PFSK-1 (cell line): ENCODE data around the gene NMBR.

ENCODE experiments used
- FOXP2 ChIP-seq: optimal IDR thresholded peaks from 2 replicates; pipeline ENCODE3; 2011; ENCODE audit warnings: borderline replicate concordance, control low read depth, inconsistent platforms; ENCODE audit not compliant: insufficient read depth; ENCODE audit errors: extremely low read length, extremely low read depth
- POLR2AphosphoS5 ChIP-seq: IDR thresholded peaks from 2 replicates; pipeline ENCODE4 v1.6.1; 2012; ENCODE audit warnings: low read depth, mild to moderate bottlenecking, control low read depth, low read length, moderate library complexity
- SIN3A ChIP-seq: IDR thresholded peaks from 2 replicates; pipeline ENCODE4 v1.6.1; 2012; ENCODE audit warnings: mild to moderate bottlenecking, low read length, moderate library complexity, borderline replicate concordance; ENCODE audit not compliant: insufficient read depth
- TAF1 ChIP-seq: IDR thresholded peaks from 2 replicates; pipeline ENCODE4 v1.6.1; 2012; ENCODE audit warnings: low read length, control low read depth, borderline replicate concordance; ENCODE audit not compliant: insufficient read depth
- TF ChIP-seq, protein P1 (sequence below), 2 experiments: IDR thresholded peaks; 2 replicates each; pipeline versions ENCODE4 v1.6.1 to v1.8.0; 2011 to 2012; ENCODE audit warnings: low read depth in 2 of 2, low read length in 2 of 2, control low read depth in 1 of 2, inconsistent platforms in 1 of 2, mild to moderate bottlenecking in 1 of 2, moderate library complexity in 1 of 2; ENCODE audit not compliant: insufficient read depth in 1 of 2

NMBR gene

DNA sequence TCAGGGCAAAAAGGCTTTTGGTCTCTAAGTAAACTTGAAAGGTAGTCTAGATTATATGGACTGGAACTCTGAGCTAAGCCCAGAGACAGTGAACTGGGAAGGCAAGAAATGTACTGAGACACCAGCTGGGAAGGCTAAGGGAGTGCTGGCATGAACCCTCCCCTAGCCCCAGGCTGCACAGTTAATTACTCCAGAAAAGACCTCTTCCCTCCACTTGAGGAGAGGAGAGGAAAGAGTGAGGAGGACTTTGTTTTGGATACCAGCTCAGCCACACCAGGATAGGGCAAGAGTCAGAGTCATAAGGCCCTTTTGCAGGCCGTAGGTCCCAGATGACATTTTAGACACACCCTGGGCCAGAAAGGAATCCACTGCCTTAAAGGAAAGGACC is 98.3 kb downstream of the NMBR start:
- TF ChIP-seq POLR2AphosphoS5, result no peak
- no peak for TF ChIP-seq TAF1
- TF ChIP-seq, protein P1, sequence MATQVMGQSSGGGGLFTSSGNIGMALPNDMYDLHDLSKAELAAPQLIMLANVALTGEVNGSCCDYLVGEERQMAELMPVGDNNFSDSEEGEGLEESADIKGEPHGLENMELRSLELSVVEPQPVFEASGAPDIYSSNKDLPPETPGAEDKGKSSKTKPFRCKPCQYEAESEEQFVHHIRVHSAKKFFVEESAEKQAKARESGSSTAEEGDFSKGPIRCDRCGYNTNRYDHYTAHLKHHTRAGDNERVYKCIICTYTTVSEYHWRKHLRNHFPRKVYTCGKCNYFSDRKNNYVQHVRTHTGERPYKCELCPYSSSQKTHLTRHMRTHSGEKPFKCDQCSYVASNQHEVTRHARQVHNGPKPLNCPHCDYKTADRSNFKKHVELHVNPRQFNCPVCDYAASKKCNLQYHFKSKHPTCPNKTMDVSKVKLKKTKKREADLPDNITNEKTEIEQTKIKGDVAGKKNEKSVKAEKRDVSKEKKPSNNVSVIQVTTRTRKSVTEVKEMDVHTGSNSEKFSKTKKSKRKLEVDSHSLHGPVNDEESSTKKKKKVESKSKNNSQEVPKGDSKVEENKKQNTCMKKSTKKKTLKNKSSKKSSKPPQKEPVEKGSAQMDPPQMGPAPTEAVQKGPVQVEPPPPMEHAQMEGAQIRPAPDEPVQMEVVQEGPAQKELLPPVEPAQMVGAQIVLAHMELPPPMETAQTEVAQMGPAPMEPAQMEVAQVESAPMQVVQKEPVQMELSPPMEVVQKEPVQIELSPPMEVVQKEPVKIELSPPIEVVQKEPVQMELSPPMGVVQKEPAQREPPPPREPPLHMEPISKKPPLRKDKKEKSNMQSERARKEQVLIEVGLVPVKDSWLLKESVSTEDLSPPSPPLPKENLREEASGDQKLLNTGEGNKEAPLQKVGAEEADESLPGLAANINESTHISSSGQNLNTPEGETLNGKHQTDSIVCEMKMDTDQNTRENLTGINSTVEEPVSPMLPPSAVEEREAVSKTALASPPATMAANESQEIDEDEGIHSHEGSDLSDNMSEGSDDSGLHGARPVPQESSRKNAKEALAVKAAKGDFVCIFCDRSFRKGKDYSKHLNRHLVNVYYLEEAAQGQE (IDR thresholded peaks at IDR 0.05; ENCODE audit: insufficient read depth in 1 of 2, low read depth in 2 of 2, low read length in 2 of 2), result no peak
- no peak for TF ChIP-seq FOXP2
- TF ChIP-seq SIN3A, result no peak

DNA sequence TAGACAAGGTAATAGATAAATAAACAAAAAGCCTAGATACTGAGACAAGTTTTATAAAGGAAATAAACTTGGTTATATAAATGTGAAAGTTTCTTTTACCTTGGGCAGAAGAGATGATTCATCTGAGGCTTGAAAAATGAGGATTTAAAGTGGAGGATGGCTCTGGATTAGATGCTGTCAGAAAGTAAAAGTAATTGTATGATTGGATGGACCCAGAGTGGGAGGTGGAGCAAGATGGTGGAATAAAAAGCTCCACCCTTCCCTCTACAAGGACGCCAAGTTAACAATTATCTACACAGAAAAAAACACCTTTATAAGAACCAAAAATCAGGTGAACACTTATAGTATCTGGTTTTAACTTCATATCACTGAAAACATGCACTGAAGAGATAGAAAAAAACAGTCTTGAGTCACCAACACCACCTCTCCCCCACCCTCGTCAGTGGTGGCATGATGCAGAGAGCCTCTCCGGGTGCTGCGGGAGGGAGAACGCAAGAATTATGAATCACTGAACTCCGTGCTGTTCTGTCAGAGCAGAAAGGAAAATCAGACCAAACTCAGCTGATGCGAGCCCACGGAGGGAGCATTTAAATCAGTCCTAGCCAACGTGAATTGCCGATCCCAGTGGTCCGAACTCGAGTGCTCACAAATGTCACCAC is 98.9 kb downstream of the NMBR start:
- TF ChIP-seq, protein P1 (IDR thresholded peaks at IDR 0.05; ENCODE audit: insufficient read depth in 1 of 2, low read depth in 2 of 2, low read length in 2 of 2), result no peak
- no peak for TF ChIP-seq TAF1
- no peak for TF ChIP-seq POLR2AphosphoS5
- TF ChIP-seq FOXP2, result no peak
- no peak for TF ChIP-seq SIN3A

GRCh38 chr6:142045380-142046278 is 101.3 kb downstream of the NMBR start:
- TF ChIP-seq FOXP2 (no peak), POLR2AphosphoS5 (no peak), TAF1 (no peak), SIN3A (no peak)
- TF ChIP-seq, protein P1 (IDR thresholded peaks at IDR 0.05; ENCODE audit: insufficient read depth in 1 of 2, low read depth in 2 of 2, low read length in 2 of 2), result no peak

DNA sequence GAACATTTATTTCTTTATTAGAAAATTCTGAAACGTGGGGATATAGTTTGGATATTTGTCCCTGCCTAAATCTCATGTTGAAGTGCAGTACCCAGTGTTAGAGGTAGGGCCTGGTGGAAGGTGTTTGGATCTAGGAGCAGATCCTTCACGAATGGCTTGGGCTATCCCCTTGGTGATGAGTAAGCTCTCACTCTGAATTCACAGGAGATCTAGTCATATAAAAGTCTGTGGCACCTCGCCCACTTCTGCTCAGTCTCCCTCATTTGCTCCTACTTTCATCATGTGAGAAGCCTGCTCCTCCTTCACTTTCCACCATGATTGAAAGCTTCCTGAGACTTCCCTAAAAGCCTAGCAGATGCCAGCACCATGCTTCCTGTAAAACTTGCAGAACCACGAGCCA is 111.0 kb downstream of the NMBR start:
- TF ChIP-seq POLR2AphosphoS5 (no peak), TAF1 (no peak)
- TF ChIP-seq, protein P1 (IDR thresholded peaks at IDR 0.05; ENCODE audit: insufficient read depth in 1 of 2, low read depth in 2 of 2, low read length in 2 of 2), result no peak
